ENCODE data around the gene TRNP1. TPM values are rescaled to one million over a fixed set of nuclear protein-coding genes. Genes with fewer than 3 reads are reported as not detected.

Gene TRNP1
- total RNA-seq, 1 donor from 2014 or later = 37.6 TPM

- no peaks in the 10 kb centered on the region for H3K27me3 ChIP-seq
- H3K4me1 ChIP-seq = peaks cover 23 to 45% of the 10 kb centered on the region in 2 donors
- TF ChIP-seq, protein P1, sequence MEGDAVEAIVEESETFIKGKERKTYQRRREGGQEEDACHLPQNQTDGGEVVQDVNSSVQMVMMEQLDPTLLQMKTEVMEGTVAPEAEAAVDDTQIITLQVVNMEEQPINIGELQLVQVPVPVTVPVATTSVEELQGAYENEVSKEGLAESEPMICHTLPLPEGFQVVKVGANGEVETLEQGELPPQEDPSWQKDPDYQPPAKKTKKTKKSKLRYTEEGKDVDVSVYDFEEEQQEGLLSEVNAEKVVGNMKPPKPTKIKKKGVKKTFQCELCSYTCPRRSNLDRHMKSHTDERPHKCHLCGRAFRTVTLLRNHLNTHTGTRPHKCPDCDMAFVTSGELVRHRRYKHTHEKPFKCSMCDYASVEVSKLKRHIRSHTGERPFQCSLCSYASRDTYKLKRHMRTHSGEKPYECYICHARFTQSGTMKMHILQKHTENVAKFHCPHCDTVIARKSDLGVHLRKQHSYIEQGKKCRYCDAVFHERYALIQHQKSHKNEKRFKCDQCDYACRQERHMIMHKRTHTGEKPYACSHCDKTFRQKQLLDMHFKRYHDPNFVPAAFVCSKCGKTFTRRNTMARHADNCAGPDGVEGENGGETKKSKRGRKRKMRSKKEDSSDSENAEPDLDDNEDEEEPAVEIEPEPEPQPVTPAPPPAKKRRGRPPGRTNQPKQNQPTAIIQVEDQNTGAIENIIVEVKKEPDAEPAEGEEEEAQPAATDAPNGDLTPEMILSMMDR (IDR thresholded peaks at IDR 0.05) = no peak
- DNase-seq (ENCODE audit: low spot score in 2 of 2) = no peak
- no peaks in the 10 kb centered on the region for H3K36me3 ChIP-seq
- H3K4me3 ChIP-seq = peak overlapping the region in 1 of 2 donors; percentile 99
- H3K9me3 ChIP-seq = no peaks in the 10 kb centered on the region
- intact Hi-C loops (cut with DNase I) = loop anchor here (5.0 kb wide), 1 partner anchor 236 kb away; the partner anchor contains the start of gene WDTC1
- H3K27ac ChIP-seq = peak overlapping the region; percentile 57 to 95
These were observed 2.5 kb downstream of the TRNP1 start for GRCh38 chr1:26996024-26996423.

- intact Hi-C loops (cut with DNase I) = loop anchor here (1.0 to 5.0 kb wide), 2 partner anchors 101 to 236 kb away; partner anchors contain the start of gene WDTC1
- H3K4me3 ChIP-seq = peak overlapping the region in 1 of 2 donors; percentile 99
- H3K9me3 ChIP-seq = no peaks in the 10 kb centered on the region
- no peaks in the 10 kb centered on the region for H3K36me3 ChIP-seq
- H3K27me3 ChIP-seq = no peaks in the 10 kb centered on the region
- TF ChIP-seq, protein P1 (IDR thresholded peaks at IDR 0.05) = no peak
- no peak for DNase-seq (ENCODE audit: low spot score in 2 of 2)
- H3K4me1 ChIP-seq = peaks cover 30 to 51% of the 10 kb centered on the region in 2 donors
- peak overlapping the region; percentile 57 to 95 for H3K27ac ChIP-seq
These were observed 3.2 kb downstream of the TRNP1 start for GRCh38 chr1:26996665-26997064.

- TF ChIP-seq, protein P1 (IDR thresholded peaks at IDR 0.05) = no peak
- no peaks in the 10 kb centered on the region for H3K9me3 ChIP-seq
- intact Hi-C loops (cut with DNase I) = loop anchor here (1.0 to 5.0 kb wide), 5 partner anchors 29 to 234 kb away; partner anchors contain the start of genes SLC9A1 and WDTC1
- no peaks in the 10 kb centered on the region for H3K27me3 ChIP-seq
- no peak for DNase-seq (ENCODE audit: low spot score in 2 of 2)
- H3K4me1 ChIP-seq = peaks cover 27 to 57% of the 10 kb centered on the region in 2 donors
- peak overlapping the region in 1 of 2 donors; percentile 39 for H3K4me3 ChIP-seq
- H3K36me3 ChIP-seq = peaks cover 0 to under 1% of the 10 kb centered on the region in 2 donors
- peak overlapping the region; percentile 91 to 95 for H3K27ac ChIP-seq
These were observed 5.2 kb downstream of the TRNP1 start for GRCh38 chr1:26998429-26999300.

DNA sequence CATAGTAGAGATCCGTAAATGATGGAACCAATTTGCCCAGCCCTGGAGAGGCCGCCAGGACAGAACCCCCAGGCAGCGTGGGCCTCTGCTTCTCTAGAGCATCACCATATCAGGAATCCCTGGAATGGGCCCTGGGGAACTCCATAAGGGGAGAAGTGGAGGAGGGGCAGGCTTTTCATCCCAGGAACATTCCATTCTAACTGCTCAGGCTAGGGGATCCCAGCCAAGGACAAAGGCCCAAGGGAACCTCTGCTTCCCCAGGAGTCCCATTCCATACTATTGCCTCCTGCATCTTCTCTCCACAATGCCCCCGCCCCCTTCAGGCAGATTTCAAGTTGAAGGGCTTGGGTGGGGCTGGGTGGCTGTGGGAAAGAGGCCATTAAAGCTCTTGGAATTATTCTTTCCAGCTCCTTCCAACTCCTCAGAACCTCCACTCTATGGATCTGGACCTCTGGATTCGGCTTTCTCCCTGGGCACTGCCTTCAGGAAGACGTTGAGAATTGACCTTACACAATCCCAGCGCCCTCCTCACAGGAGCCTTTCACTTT, 6.0 kb downstream of the TRNP1 start:
- peaks cover 29 to 60% of the 10 kb centered on the region in 2 donors for H3K4me1 ChIP-seq
- TF ChIP-seq, protein P1 (IDR thresholded peaks at IDR 0.05) = no peak
- peak; percentile 57 to 96 for DNase-seq (ENCODE audit: low spot score in 2 of 2)

DNA sequence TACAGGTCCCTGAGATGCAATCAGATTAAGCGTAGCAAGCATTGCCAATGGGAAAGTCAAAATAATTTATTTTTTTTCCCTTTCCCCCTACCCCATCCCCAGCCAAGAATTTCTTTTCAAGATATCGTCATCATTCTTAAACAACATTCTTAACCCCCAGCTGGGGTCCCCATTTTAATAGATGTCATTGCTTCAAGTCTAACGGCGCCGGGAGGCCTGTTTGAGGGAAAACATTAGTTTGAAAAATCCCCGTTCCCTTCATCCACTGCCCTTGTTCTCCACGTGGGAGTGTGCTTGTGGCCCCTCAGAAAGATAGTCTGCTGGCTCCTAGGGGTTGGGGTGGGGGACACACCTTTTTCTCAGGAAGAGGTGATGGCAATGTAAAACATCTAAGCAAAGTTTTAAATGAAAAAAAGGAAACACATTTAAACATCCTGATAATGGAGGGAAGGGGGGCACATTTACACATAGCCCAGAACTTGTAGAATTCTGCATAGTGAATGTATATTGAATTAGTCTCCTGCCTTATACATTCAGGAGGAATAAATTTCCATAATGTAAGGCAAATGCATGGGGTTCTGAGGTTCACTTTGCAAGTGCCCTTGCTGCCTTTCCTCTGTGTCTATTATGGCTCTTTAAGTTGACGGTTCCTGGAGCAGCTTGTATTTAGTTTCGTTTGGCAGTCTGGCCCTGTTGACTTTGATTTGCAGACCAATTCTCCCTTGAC, 6.8 kb downstream of the TRNP1 start:
- Histone ChIP-seq H3K4me1 (peaks cover 31 to 65% of the 10 kb centered on the region in 2 donors), H3K27ac (peak overlapping the region; percentile 91 to 95), H3K27me3 (no peaks in the 10 kb centered on the region), H3K36me3 (peaks cover 14 to 17% of the 10 kb centered on the region in 2 donors), H3K9me3 (no peaks in the 10 kb centered on the region), H3K4me3 (no peak overlapping the region)
- TF ChIP-seq, protein P1 (IDR thresholded peaks at IDR 0.05) = no peak
- DNase-seq (ENCODE audit: low spot score in 2 of 2) = no peak
- intact Hi-C loops (cut with DNase I) = loop anchor here (1.0 kb wide), 1 partner anchor 11 kb away; no protein-coding TSS in a partner anchor

More for the DNA sequence above, 6.0 kb downstream of the TRNP1 start:
- Histone ChIP-seq H3K4me3 (peak overlapping the region in 1 of 2 donors; percentile 26), H3K36me3 (peaks cover 7 to 9% of the 10 kb centered on the region in 2 donors), H3K27me3 (no peaks in the 10 kb centered on the region), H3K9me3 (no peaks in the 10 kb centered on the region), H3K27ac (peak overlapping the region; percentile 91 to 95)
- intact Hi-C loops (cut with DNase I) = loop anchor here (1.0 to 5.0 kb wide), 5 partner anchors 28 to 233 kb away; partner anchors contain the start of genes SLC9A1 and WDTC1

Data from ascending aorta (tissue), 2 donors.